HG02571 (cell line): ENCODE data around the gene USP31.
"Not testable (repeated sequence)": the region's sequence is repeated elsewhere in the genome, so short reads cannot be mapped to it uniquely, and the experiment has no call there.

Source experiments
- ATAC-seq: cut with Tn5 transposase; IDR thresholded peaks from one replicate; pipeline ENCODE4 v1.9.1; 2021; ENCODE audit warnings: mild to moderate bottlenecking, moderate library complexity; ENCODE audit not compliant: unreplicated experiment

The USP31 gene

DNA sequence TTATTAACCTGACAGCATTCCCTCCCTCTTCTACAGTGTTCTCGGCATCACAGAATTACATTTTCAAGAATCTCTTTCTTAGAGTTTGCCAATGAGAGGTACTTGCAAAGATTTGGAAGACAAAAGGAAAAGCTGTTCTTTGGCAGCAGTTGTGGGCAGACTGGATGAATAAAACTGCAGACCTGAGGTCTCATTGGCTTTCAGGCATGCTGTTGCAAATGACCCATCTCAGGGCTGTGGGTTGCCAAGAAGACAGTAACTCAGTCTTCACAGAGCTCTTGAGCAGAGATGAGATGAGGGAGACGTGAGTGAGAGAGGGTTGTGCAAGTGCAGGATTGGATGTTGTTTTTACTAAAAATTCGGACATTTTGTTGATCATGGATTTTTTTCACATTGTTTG lies 11.3 kb upstream of the USP31 start:
- no peak for ATAC-seq

DNA sequence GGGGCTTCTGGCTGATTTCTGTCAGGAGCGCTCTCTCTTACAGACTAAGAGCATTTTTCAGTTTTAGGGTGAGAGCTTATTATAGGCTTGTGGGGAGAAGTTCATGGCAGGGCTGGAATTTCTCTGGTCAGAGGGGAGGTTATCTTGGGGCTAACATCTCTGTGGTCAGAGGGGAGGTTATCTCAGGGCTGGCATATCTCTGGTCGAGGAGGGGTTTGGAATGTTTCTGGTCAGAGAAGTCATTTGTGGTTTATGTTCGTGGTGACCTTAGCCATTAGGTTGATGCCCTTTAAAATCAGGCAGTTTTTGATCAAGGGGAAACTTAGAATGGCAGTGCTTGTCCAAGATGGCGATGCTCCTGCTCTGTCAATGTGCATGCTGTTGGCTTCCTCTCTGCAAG lies 10.8 kb upstream of the USP31 start:
- ATAC-seq: no peak

DNA sequence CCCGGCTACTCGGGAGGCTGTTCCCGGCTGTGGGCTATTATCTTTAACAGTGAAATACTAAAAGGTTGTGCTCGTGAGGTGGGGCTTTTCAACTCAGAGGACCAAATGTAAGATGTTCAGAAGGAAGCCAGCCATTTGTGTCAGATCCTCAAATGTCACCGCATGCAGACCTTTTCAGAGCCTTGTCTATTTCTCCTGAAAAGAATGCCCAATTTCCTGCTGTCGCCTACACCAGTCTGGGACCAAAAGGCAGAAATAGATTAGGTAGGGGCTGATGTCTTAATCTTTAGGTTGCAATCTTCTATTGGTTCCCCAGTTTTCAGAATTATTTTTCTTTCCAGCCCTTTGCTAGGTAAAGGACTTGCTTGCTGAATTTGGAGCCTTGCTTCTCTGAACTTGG lies 8.9 kb upstream of the USP31 start:
- no peak for ATAC-seq

DNA sequence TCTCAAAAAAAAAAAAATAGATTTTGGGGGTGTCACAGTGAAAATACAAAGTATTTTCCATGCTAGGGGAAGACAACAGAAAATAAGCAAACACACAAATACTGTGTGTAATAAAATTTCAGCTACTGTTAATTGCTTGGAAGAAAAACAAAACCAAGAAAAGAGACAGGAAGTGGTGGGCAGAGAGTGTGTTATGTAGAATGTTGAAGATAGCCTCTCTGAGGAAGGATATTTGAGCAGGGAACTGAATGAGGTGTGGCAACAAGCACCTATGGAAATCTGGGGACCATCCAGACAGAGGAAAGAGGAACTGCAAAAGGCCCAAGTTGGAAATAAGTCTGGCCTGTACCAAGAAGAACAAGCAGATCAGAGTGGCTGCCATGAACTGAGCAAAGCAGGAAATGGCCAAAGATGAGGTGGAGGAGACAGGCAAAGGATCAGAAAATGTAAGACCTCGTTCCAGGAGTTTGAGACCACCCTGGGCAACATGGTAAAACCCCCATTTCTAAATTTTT lies 7.8 kb upstream of the USP31 start:
- no peak for ATAC-seq

DNA sequence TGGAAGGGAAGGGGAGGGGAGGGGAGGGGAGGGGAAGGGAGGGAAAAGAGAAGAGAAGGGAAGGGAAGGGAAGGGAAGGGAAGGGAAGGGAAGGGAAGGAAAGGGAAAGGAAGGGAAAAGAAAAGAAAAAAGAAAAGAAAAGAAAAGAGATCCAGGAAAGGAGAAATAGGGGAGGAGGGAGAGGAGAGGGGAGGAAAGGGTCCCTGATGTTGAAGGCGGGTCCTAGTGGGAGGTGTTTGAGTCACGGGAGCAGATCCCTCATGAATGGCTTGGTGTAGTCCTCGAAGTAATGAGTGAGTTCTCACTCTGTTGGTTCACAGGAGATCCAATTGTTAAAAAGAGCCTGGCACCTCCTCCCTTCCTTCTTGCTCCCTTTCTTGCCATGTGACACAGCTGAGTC lies 6.9 kb upstream of the USP31 start:
- no peak for ATAC-seq

DNA sequence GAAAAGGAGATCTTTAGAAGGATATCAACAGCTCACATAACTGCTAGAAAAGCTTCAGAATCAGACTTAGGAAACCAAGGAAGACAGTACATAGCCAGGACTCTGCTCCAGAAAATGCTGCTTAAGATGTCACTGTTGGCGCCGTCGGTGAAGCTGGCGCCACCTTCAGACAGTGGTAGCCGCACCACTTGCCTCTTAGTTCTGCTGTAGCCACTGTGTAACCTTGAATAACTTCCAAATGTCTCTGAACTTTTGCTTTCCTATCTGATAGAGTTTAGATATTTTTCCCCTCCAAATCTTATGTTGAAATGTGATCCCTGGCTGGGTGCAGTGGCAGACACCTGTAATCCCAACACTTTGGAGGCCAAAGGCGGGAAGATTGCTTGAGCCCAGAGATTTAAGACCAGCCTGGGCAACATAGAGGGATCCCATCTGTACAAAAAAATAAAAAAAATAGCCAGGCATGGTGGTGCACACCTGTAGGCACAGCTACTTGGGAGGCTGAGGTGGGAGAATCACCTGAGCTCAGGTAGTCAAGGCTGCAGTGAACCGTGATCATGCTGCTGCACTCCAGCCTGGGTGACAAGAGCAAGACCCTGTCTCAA lies 6.3 kb upstream of the USP31 start:
- ATAC-seq: no peak

DNA sequence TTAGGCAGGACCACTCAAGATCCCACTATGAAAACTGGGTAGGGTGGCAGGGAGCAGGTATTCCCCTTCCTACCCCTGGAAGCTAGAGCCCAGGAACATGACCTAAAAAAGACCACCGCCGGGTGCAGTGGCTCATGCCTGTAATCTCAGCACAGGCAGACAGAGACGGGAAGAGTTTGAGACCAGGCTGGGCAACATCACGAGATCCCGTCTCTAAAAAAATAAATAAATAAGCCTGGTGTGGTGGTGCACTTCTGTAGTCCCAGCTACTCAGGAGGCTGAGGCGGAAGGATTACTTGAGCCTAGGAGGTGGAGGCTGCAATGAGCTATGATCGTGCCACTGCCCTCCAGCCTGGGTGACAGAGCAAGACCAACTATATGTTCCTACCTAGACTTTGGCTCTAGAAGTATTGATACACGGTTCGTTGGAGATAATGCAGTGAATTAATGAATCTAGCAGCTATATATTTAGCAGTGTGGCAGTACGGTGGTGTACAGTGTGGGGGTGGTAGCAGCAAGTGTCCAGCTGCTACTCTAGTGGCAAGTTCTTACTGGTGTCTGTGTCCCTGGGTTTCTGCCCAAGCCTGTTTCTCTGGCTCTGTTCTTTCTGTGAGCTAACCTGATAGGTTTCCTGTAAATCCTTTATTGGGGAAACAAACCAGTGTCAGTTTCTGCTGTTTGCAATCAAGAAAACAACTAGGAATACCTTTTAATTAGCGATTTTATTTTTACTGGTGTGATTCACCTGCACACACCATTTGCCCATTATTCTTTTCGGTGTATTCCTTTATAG lies 3.3 kb upstream of the USP31 start:
- no peak for ATAC-seq

DNA sequence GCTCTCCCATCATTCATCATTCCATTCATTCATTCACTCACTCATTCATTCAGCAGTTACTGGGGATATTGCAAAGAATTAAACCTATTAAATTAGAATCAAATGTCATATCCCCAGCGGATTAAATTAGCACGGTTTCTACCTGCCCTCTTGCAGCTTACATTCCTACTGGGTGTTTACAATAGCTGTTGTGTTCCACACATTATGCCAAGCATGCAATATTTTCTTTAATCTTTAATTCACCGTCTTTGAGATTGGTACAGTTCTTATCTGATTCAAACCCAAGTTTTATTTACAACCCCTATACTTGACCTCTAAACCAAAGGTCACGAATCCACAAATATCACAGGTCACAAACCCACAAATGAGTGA lies 727 bp upstream of the USP31 start:
- no peak for ATAC-seq

DNA sequence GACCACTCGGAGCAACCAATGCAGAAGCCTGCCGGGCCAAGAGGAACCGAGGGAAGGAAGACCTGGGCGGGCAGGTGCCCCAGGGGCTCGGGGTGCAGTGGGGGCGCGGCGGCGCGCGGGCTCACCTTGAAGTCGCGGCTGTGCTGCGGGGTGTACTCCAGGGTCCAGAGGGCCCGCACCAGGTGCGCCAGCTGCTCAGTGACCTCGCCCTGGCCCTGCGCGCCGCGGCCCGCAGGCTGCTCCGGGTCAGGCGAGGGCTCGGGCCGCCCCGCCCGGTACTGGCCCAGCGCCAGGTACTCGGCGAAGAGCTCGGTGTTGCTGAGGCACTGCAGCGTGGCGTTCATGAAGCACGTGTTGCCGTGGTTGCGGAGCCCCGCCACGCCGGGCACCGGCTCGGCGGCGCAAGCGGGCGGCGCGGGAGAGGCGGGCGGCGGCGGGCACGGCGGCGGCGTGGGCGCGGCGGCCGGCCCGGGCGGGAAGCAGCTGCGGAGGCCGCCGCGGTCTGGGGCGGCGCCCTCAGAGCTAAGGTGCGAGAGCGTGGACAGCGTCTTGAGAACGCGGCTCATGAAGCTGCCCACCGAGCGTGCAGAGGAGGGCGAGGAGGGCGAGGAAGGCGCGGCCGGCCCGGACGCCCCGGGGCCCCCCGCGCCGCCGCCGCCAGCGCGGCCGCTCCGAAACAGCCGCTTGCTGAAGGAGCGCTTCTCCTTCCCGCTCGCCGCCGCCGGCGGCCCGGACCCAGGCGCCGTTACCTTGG lies 562 bp downstream of the USP31 start:
- peak; percentile 33 for ATAC-seq

DNA sequence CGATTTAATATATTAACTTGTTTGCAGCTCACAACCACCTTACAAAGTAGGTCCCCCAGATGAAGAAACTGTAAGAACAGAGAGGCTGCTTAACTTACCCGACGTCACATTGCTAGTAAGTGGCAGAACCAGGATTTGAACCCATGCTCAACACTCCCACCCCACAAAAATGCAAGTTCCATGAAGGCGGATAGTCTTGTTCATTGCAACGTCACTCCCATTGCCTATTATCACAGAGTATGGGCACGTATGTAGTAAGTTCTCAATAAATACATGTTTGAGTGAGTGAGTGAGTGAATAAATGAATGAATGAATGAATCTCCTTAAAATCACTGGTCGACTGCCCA lies 1.1 kb downstream of the USP31 start:
- ATAC-seq: no peak

DNA sequence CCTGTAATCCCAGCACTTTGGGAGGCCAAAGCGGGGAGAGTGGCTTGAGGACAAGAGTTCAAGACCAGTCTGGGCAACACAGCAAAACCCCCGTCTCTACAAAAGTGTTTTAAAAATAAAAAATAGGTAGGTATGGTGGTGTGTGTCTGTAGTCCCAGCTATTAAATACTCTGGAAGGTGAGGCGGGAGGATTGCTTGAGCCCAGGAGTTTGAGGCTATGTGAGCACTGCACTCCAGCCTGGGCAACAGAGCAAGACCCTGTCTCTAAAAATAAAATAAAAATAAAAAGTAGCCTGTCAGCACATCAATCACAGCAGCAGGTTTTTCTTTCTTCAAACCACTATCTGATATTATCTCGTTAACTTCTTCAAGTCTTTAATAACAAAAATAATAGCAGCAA lies 1.6 kb downstream of the USP31 start:
- no peak for ATAC-seq

DNA sequence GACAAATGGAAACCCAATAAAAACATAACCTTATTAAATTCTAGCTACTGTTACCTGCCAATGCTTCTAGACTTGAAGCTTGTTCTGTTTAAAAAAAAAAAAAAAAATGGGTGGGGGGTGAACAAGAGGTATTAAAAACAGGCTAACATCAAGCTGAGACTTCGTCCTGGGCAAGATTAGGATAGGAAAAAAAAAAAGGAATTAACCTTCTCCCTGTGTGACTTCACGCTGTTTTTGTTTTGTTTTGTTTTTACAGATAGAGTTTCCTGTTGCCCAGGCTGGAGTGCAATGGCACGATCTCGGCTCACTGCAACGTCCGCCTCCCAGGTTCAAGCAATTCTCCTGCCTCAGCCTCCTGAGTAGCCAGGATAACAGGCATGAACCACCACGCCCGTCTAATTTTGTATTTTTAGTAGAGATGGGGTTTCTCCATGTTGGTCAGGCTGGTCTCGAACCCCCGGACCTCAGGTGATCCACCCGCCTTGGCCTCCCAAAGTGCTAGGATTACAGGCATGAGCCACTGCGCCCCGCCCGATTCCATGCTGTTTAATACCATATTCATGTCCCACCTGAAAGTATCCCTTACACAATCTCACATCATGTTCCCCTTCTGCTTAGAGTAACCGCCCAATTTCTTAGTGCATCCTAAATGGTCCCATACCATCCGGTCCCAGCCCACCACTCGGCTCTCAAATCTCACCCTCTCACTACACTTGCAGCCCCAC lies 2.2 kb downstream of the USP31 start:
- no peak for ATAC-seq

DNA sequence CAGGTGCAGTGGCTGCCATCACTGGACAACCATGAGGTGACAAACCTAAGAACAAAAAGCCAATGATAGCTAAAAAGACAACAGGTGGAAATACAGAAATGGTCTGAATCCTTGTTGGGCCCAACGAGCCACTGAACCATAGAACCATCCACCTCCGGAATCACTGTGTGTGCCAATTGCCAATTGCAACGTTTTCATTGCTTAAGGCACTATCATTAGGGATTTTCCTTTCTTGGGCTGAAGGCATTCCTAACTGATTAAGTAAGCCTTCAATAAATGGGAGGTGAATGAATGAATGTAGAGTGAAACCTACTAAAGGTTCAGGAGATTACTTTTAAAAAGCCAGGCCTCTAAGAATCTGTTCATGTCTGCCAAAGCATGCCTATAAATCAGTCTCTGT lies 3.6 kb downstream of the USP31 start:
- ATAC-seq: no peak

DNA sequence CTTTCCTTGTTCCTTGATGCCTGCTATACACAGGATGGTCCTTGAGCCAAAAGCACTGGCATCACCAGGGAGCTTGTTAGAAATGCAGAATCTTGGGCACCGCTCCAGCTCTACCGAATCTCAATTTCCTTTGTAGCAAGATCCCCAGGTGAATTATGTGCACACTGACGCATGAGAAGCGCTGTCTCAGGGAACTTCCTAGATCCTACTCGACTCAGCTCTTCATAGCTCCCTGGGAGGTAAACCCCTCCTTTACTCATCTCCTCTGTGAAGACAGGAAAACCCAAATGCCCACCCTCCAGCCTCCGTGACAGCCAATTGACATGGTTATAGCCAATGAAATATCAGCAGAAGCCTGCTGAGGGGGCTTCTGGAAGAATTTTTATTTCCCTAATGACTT lies 4.1 kb downstream of the USP31 start:
- no peak for ATAC-seq

DNA sequence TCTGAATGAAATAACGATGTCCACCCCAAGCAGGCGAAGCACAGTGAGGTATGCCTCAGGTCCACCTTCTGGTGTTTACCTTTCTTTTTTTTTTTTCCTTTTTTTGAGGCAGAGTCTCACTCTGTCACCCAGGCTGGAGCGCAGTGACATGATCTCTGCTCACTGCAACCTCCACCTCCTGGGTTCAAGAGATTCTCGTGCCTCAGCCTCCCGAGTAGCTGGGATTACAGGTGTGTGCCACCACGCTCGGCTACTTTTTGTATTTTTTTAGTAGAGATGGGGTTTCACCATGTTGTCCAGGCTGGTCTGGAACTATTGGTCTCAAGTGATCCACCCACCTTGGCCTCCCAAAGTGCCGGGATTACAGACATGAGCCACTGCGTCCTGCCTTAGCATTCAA lies 4.9 kb downstream of the USP31 start:
- ATAC-seq: not testable (repeated sequence)

DNA sequence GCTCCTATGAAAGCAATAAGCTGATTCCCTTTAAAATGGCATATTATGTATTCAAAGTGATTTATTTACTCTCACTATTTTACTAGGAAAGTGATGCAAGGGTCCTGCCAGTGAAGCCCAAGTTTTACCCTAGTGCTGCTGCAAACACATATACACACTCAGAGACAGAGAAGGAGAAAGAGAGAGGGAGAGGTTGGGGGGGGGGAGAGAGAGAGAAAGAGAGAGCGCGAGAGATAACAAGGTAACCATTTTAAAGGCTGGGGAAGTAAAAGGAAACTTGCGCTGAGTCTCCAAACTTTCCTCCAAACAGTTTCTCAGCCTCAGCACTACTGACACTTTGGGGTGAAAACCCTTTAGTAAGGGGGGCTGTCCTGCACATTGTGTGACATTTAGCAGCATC lies 5.9 kb downstream of the USP31 start:
- no peak for ATAC-seq

DNA sequence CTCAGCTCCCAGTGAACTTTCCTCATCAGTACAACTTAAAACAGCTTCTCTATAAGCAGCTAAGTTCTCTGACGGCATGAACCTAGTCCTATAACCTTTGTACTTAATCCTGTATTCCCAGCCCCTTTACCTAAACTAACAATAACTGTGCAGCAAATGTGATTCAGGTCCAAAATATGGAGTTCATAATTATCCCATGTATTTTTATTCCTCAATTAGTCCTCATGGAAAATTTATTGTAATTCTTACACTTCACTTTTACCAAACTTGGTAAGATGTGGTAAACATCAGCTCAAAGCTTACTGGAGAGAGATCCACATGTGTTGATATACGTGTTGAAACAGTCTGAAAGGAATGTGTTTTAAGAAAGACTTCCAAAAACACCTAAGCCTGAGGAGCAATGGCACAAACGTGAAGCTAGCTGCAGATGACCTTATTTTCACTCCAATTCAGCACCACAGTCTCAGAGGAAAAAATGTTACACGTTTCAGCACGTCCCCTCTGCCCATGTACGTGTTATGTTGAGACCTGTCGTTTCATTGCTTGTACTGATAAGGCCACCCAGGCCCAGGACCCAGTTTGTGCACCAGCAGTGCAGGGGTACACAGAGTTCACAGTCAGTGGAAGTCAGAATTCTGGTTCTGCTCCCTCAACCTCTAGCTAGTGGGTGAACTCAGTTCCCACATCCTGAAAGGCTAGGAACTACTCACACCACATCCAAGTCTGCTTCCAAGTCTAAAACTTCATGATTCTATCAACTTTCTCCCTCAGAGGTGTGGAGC lies 7.1 kb downstream of the USP31 start:
- ATAC-seq: no peak

DNA sequence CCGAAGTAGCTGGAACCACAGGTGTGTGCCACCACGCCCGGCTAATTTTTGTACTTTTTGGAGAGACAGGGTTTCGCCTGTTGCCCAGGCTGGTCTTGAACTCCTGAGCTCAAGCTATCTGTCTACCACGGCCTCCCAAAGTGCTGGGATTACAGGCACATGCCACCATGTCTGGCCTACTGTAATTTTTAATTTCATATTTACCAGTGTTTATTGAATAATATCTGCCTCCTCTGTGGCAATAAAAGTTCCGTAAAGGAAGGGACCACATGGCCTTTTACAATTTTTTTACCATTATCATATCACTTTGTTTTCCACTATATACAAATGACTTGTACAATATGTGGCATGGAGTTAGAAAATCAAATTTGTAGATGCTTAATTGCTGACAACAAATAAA lies 7.8 kb downstream of the USP31 start:
- no peak for ATAC-seq

DNA sequence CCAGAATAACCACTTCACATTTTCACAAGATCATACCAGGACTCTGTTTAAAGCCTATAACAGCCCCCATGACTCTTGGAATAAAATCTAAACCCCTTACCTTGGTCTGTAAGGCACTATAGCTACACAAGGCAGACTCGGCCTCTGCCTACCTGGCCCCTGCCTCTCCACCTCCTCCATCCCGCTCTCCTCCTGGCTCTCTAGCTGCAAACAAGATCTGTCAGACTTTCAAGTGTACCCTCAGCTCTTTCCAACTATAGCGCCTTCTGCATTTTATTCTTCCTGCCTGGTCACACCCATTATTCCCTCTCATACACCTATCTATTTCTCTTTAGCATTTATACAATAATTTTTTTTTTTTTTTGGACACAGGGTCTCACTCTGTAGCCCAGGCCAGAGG lies 8.2 kb downstream of the USP31 start:
- ATAC-seq: no peak

DNA sequence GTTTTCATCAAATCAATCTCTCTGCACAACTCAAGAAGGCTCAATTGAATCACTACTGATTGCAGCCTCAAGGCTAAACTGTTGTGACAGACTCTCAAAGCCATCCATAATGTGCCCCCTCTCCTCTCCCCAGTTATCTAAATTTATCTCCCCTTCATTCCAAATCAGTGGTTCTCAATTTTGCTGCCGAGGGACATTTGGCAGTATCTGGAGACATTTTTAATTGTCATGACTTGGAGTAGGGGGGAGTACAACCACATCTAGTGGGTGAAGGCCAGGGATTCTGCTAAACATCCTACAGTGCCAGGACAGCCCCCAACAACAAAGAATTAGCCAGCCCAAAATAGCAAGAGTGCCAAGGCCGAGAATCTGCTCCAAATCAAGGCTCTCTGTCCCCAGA lies 9.1 kb downstream of the USP31 start:
- no peak for ATAC-seq

DNA sequence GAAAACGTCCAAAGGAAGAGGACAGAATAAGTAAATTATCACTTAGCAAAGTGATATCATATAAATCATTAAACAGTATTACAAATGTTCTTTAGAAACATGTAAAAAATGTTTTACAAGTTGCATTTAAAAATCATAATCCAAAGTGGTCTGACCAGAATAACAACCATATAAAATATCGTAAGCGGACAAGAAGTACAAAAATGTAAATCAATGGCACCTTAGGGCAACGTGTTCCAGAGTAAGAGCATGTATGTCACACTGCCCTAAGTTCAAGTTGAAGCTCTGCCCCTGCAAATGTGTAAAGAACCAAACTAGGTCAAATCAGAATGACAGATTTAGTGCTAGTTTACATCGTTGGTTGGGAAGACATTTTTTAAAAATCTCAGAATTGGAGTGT lies 11.4 kb downstream of the USP31 start:
- no peak for ATAC-seq
